ENCODE measurements around the gene ZFY. TPM values are rescaled to one million over a fixed set of nuclear protein-coding genes. Genes with fewer than 3 reads are reported as not detected.

ZFY gene
- polyA plus RNA-seq, 1 of the 3 experiments (the other 2 are of a cell fraction) = not detected

DNA sequence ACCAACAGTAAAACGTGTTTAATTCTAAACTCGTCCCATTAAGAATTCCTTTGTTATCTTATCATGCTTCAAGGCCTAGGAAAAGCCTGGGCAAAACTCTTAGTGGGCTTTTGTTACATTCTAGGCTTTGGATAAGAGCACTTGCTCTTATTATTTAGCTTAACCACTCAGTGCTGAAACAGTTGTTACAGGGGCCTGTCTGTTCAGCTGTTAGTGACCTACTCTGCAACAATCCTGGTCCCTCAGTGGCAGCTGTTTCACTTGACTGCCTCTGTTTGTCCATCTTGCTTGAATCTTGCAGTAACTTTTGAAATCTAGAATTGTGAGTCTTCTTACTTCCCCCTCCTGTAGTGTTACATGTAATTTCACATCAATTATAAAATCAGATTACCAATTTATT lies 88.4 kb downstream of the ZFY start:
- H3K4me2 ChIP-seq = no peak overlapping the region
- no CpG with 5 or more reads among the region's 2 CpGs for WGBS (ENCODE audit: low lambda C conversion rate)
- ChIA-PET CTCF (no interaction called here), POLR2A (no interaction called here)
- H3K9me3 ChIP-seq = no peaks in the 10 kb centered on the region
- H3K4me1 ChIP-seq (ENCODE audit: control insufficient read depth in 1 of 2, insufficient read depth in 2 of 2, low read depth in 1 of 2, low read length in 1 of 2) = no peaks in the 10 kb centered on the region
- no peaks in the 10 kb centered on the region for H3K9me2 ChIP-seq
- no peak overlapping the region for H3K4me3 ChIP-seq (ENCODE audit: low read depth in 2 of 2, low read length in 1 of 2)
- no peaks in the 10 kb centered on the region for H3F3A ChIP-seq (replicated peaks; ENCODE audit: insufficient read depth)
- no peaks in the 10 kb centered on the region for H3K79me2 ChIP-seq (ENCODE audit: insufficient read depth)
- TF ChIP-seq, protein P1, sequence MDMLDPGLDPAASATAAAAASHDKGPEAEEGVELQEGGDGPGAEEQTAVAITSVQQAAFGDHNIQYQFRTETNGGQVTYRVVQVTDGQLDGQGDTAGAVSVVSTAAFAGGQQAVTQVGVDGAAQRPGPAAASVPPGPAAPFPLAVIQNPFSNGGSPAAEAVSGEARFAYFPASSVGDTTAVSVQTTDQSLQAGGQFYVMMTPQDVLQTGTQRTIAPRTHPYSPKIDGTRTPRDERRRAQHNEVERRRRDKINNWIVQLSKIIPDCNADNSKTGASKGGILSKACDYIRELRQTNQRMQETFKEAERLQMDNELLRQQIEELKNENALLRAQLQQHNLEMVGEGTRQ (IDR thresholded peaks at IDR 0.05; ENCODE audit: borderline replicate concordance, low read depth, low read length) = no peak
- no peak for TF ChIP-seq SIN3A (IDR thresholded peaks at IDR 0.05; ENCODE audit: borderline replicate concordance, low read depth, low read length)
- TF ChIP-seq NFIC (IDR thresholded peaks at IDR 0.05; ENCODE audit: borderline replicate concordance) = no peak
- no peak for TF ChIP-seq MXI1 (IDR thresholded peaks at IDR 0.05; ENCODE audit: low read depth, low read length)
- TF ChIP-seq JUND (IDR thresholded peaks at IDR 0.05) = no peak
- no peak for TF ChIP-seq FOSL2 (IDR thresholded peaks at IDR 0.05; ENCODE audit: borderline replicate concordance, low read depth)
- no peak for TF ChIP-seq EZH2phosphoT487 (IDR thresholded peaks at IDR 0.05; ENCODE audit: borderline replicate concordance, low read depth)
- no peak for TF ChIP-seq YY1 (IDR thresholded peaks at IDR 0.05; ENCODE audit: low read depth)
- TF ChIP-seq FOXM1 (IDR thresholded peaks at IDR 0.05; ENCODE audit: low read depth) = no peak
- no peak for TF ChIP-seq TEAD4 (IDR thresholded peaks at IDR 0.05; ENCODE audit: borderline replicate concordance, insufficient read depth)
- TF ChIP-seq, protein P2, sequence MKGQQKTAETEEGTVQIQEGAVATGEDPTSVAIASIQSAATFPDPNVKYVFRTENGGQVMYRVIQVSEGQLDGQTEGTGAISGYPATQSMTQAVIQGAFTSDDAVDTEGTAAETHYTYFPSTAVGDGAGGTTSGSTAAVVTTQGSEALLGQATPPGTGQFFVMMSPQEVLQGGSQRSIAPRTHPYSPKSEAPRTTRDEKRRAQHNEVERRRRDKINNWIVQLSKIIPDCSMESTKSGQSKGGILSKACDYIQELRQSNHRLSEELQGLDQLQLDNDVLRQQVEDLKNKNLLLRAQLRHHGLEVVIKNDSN (IDR thresholded peaks at IDR 0.05; ENCODE audit: borderline replicate concordance, low read depth) = no peak
- TF ChIP-seq, protein P3, sequence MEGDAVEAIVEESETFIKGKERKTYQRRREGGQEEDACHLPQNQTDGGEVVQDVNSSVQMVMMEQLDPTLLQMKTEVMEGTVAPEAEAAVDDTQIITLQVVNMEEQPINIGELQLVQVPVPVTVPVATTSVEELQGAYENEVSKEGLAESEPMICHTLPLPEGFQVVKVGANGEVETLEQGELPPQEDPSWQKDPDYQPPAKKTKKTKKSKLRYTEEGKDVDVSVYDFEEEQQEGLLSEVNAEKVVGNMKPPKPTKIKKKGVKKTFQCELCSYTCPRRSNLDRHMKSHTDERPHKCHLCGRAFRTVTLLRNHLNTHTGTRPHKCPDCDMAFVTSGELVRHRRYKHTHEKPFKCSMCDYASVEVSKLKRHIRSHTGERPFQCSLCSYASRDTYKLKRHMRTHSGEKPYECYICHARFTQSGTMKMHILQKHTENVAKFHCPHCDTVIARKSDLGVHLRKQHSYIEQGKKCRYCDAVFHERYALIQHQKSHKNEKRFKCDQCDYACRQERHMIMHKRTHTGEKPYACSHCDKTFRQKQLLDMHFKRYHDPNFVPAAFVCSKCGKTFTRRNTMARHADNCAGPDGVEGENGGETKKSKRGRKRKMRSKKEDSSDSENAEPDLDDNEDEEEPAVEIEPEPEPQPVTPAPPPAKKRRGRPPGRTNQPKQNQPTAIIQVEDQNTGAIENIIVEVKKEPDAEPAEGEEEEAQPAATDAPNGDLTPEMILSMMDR (IDR thresholded peaks at IDR 0.05) = no peak
- no peak for TF ChIP-seq RFX5 (IDR thresholded peaks at IDR 0.05; ENCODE audit: low read length)
- no peak for TF ChIP-seq RXRA (IDR thresholded peaks at IDR 0.05; ENCODE audit: borderline replicate concordance, low read depth)
- H4K20me1 ChIP-seq (ENCODE audit: insufficient read depth) = no peaks in the 10 kb centered on the region
- H3K36me3 ChIP-seq (replicated peaks in 1 of 2; ENCODE audit: control insufficient read depth in 1 of 2, insufficient read depth in 2 of 2, low read length in 1 of 2) = no peaks in the 10 kb centered on the region
- no peak overlapping the region for H2AFZ ChIP-seq (ENCODE audit: low read depth)
- no peak overlapping the region for H3K9ac ChIP-seq
- no peaks in the 10 kb centered on the region for H3K27me3 ChIP-seq (ENCODE audit: insufficient read depth)
- no peak for DNase-seq
- H3K27ac ChIP-seq (ENCODE audit: low read depth in 2 of 2, low read length in 1 of 2) = no peak overlapping the region

DNA sequence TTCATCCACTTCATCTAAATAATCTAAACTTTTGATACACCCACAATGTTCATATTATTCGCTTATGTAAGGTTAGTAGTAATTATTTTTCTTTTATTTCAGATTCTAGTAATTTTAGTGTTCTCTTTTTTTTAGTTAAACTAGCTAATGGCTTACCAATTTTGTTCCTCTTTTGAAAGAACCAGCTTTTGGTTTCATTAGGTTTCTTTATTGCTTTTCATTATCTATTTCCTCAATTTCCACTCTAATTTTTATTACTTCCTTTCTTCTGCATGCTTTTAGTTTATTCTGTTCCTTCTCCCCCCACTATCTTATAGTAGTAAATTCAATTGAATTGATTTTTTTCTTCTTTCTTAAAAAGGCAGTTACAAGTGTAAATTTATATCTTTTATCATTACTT lies 90.2 kb downstream of the ZFY start:
- H3K9me3 ChIP-seq = no peaks in the 10 kb centered on the region
- CTCF ChIA-PET = no interaction called here
- H3K9me2 ChIP-seq = no peaks in the 10 kb centered on the region
- H3K27ac ChIP-seq (ENCODE audit: low read depth in 2 of 2, low read length in 1 of 2) = no peak overlapping the region
- H2AFZ ChIP-seq (ENCODE audit: low read depth) = no peak overlapping the region
- no peaks in the 10 kb centered on the region for H3F3A ChIP-seq (replicated peaks; ENCODE audit: insufficient read depth)
- POLR2A ChIA-PET = no interaction called here
- H4K20me1 ChIP-seq (ENCODE audit: insufficient read depth) = no peaks in the 10 kb centered on the region
- H3K4me1 ChIP-seq (ENCODE audit: control insufficient read depth in 1 of 2, insufficient read depth in 2 of 2, low read depth in 1 of 2, low read length in 1 of 2) = no peaks in the 10 kb centered on the region
- H3K4me2 ChIP-seq = no peak overlapping the region
- WGBS (ENCODE audit: low lambda C conversion rate) = no CpG with 5 or more reads among the region's 1 CpG
- H3K79me2 ChIP-seq (ENCODE audit: insufficient read depth) = no peaks in the 10 kb centered on the region
- no peak overlapping the region for H3K4me3 ChIP-seq (ENCODE audit: low read depth in 2 of 2, low read length in 1 of 2)
- no peak for DNase-seq
- no peak overlapping the region for H3K9ac ChIP-seq
- no peaks in the 10 kb centered on the region for H3K27me3 ChIP-seq (ENCODE audit: insufficient read depth)
- no peaks in the 10 kb centered on the region for H3K36me3 ChIP-seq (replicated peaks in 1 of 2; ENCODE audit: control insufficient read depth in 1 of 2, insufficient read depth in 2 of 2, low read length in 1 of 2)
- TF ChIP-seq, protein P4, sequence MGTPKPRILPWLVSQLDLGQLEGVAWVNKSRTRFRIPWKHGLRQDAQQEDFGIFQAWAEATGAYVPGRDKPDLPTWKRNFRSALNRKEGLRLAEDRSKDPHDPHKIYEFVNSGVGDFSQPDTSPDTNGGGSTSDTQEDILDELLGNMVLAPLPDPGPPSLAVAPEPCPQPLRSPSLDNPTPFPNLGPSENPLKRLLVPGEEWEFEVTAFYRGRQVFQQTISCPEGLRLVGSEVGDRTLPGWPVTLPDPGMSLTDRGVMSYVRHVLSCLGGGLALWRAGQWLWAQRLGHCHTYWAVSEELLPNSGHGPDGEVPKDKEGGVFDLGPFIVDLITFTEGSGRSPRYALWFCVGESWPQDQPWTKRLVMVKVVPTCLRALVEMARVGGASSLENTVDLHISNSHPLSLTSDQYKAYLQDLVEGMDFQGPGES (IDR thresholded peaks at IDR 0.05; ENCODE audit: low read depth, low read length) = no peak
- TF ChIP-seq RFX5 (IDR thresholded peaks at IDR 0.05; ENCODE audit: low read length) (no peak), CHD2 (IDR thresholded peaks at IDR 0.05; ENCODE audit: low read length, partially characterized antibody) (no peak), EP300 (IDR thresholded peaks at IDR 0.05; ENCODE audit: borderline replicate concordance in 1 of 2, low read depth in 1 of 2, low read length in 1 of 2) (no peak), MXI1 (IDR thresholded peaks at IDR 0.05; ENCODE audit: low read depth, low read length) (no peak), YY1 (IDR thresholded peaks at IDR 0.05; ENCODE audit: low read depth) (no peak), NFIC (IDR thresholded peaks at IDR 0.05; ENCODE audit: borderline replicate concordance) (no peak), ELF1 (IDR thresholded peaks at IDR 0.05) (no peak), POLR2AphosphoS5 (IDR thresholded peaks at IDR 0.05; ENCODE audit: low read depth, low read length) (no peak)
- TF ChIP-seq, protein P5, sequence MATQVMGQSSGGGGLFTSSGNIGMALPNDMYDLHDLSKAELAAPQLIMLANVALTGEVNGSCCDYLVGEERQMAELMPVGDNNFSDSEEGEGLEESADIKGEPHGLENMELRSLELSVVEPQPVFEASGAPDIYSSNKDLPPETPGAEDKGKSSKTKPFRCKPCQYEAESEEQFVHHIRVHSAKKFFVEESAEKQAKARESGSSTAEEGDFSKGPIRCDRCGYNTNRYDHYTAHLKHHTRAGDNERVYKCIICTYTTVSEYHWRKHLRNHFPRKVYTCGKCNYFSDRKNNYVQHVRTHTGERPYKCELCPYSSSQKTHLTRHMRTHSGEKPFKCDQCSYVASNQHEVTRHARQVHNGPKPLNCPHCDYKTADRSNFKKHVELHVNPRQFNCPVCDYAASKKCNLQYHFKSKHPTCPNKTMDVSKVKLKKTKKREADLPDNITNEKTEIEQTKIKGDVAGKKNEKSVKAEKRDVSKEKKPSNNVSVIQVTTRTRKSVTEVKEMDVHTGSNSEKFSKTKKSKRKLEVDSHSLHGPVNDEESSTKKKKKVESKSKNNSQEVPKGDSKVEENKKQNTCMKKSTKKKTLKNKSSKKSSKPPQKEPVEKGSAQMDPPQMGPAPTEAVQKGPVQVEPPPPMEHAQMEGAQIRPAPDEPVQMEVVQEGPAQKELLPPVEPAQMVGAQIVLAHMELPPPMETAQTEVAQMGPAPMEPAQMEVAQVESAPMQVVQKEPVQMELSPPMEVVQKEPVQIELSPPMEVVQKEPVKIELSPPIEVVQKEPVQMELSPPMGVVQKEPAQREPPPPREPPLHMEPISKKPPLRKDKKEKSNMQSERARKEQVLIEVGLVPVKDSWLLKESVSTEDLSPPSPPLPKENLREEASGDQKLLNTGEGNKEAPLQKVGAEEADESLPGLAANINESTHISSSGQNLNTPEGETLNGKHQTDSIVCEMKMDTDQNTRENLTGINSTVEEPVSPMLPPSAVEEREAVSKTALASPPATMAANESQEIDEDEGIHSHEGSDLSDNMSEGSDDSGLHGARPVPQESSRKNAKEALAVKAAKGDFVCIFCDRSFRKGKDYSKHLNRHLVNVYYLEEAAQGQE (IDR thresholded peaks at IDR 0.05; ENCODE audit: low read depth, low read length) = no peak

Measured in SK-N-SH (cell line).